Activated CD4-positive, alpha-beta T cell treated with anti-CD3 and anti-CD28 coated beads, Interleukin-2, amount 50 U/mL, for 16 hours (primary cell): ENCODE measurements around the gene EVC.

Experiments
- DNase-seq: peaks from one replicate; pipeline ENCODE4 v3.0.0-alpha.2; 2020

EVC gene

GRCh38 chr4:5757536-5757935, 46.5 kb downstream of the EVC start:
- DNase-seq, result no peak

DNA sequence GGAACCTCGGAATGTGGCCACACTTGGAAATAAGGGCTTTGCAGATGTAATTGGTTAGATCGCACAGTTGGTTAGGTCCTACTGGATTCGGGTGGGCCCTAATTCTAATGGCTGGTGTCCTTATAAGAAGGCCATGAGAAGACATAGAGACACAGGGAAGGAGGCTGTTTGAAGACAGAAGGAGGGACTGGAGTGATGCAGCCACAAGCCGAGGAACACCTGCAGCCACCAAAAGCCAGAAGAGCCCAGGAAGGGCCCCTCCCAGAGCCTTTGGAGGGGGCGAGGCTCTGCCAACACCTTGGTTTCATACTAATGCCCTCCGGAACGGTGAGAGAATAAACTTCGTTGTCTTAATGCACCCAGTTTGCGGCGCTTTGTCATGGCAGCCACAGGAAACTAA, 47.0 kb downstream of the EVC start:
- no peak for DNase-seq

- peak; percentile 85 for DNase-seq
These were observed 47.7 kb downstream of the EVC start for GRCh38 chr4:5758741-5759140.

DNA sequence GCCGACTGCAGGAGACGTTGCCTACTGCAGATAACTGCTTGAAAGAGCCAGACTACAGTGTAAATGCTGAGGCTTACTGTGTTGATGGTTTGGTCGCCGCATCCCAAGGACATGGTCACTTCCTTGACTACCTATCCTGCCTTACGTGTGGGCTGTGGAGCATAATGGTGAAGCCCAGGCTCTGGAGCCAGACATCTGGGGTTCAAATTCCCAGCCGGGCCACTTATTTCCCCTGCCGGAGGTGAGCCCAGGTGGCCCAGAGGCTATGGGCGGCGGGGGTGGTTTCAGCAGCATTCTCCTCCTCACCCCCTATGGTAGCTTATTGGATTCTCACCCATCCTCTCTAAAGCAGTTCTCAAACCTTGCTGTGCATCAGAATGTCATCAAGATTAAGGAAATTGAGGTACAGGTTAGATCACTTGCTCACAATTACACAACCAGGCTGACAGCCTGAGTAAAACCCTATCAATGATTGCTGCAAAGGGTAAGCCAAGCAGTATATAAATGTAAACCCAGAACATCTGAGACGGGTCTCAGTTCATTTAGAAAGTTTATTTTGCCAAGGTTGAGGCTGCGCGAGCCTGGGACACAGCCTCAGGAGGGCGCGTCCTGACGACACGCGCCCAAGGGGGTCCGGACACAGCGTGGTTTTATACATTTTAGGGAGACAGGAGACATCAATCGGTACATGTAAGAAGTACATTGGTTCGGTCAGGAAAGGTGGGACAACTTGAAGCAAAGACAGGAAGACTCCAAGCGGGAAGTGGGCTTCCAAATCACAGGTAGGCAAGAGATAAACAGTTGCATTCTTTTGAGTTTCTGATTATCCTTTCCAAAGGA, 48.5 kb downstream of the EVC start:
- no peak for DNase-seq

GRCh38 chr4:5760246-5760645, 49.2 kb downstream of the EVC start:
- no peak for DNase-seq

DNA sequence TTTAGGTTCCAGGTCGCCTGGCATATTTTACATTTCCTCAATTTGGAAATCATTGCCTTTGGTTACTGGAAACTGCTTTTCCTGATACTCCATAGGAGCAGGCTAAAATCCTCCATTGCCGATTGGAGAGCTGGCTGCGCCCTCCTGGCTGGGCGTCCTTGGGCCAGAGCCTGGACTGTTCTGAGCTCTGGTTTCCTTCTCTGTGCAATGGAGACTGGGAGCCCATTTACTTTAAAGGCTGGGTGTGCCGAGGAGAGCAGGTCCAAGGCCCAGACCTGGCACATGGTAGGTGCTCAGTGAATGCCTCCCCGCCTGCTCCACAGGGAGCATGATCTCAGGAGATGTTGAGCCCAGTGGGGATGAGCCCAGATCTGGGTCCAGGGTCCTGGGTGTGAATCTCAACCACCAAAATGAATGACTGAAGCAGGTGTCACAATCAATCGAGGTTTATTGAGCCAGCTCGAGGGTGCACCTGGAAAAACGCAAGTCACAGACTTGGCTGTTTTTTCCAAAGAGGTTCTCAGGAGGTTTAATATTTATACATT, 50.0 kb downstream of the EVC start:
- DNase-seq, result no peak

DNA sequence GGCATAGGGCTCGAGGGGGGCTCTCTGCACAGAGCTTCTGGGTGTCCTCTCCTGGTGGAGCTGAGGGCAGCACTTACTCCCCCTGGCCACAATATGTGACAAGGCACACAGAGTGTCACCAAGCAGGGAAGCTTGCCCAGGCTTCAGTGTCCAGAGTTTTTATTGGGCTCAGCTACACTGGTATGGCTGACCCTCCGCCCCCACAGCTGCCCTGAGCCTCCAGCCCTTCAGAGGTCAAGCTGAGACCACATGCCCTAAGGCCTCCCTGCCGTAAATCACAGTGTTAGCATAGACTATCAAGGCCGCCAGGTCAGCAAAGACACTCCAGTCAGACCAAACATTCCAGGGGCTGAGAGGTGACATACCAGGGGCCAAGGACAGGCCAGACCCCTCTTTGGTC, 59.0 kb downstream of the EVC start:
- no peak for DNase-seq

GRCh38 chr4:5772528-5773270, 61.7 kb downstream of the EVC start:
- no peak for DNase-seq

DNA sequence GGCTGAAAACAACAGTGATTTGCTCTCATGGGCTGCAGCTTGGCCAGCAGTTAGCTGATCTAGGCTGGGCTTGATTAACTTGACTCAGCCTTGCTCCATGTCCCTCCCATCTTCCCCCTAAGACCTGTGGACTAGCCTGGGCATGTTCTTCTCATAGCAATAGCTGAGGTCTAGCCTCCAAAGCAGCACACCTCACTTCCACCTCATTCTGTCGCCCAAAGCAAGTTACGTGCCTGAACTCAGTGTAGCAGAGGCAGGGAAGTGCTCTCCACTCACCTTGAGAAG, 62.2 kb downstream of the EVC start:
- no peak for DNase-seq

- no peak for DNase-seq
These were observed 63.5 kb downstream of the EVC start for GRCh38 chr4:5774416-5775036.

GRCh38 chr4:5776510-5776909, 65.5 kb downstream of the EVC start:
- no peak for DNase-seq

DNA sequence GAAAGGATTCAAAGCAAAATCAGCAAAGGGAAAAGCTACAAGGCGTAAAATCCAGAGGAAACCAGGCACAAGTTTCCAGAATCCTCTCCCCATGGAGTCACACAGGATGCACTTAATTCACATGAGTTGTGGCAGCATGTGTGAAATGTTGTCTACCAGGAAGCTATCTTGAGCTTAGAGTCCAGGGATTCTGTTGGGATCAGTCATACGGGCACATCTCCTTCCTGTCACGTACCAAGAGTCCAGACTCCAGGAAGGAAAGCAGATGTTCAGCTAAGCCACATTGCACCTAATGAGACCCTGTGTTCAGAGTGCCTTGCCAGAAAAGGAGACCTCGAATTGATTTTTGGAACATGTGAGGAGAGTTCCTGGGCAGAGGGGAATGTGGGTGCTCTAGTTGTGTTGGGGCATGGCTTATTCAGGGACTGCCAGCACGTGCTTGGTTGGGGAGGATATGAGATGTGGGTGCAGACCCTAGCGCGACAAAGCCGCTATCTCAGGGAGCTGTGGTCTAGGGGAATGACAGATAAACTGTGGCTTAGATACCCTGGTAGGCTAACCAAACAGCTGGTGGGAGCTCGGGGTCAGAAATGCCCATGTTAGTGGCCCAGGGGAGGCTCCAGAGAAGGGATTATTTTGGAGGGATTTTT, 70.0 kb downstream of the EVC start:
- no peak for DNase-seq

DNA sequence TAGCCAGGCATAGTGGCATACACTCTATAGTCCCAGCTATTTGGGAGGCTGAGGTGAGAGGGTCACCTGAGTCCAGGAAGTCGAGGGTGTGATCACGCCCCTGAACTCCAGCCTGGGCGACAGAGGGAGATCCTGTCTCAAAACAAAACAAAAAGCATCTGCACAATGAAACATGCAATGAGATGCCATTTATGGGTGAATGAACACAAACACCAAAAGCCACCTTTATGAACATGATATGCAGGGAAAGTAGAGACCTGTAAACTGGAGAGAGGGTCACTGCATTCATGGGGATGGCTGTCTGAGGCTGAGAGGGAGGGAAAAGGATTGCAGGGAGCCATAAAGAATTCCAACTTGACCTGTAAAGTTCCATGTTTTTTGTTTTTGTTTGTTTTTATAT, 70.7 kb downstream of the EVC start:
- no peak for DNase-seq

GRCh38 chr4:5782829-5783476, 72.0 kb downstream of the EVC start:
- no peak for DNase-seq

DNA sequence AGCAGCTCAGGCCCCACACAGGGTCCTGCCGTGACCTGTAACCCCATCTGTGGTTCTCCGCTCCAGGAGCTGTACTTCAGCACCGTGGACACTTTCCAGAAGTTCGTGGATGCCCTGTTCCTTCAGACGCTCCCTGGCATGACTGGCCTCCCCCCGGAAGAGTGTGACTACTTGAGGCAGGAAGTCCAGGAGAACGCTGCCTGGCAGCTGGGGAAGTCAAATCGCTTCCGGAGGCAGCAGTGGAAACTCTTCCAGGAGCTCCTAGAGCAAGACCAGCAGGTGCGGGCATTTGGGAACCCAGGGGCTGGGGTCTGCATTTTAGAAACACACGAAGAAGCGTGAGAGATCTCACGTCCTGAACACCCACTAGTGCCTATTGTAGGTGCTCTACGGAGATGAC, 72.5 kb downstream of the EVC start:
- no peak for DNase-seq

DNA sequence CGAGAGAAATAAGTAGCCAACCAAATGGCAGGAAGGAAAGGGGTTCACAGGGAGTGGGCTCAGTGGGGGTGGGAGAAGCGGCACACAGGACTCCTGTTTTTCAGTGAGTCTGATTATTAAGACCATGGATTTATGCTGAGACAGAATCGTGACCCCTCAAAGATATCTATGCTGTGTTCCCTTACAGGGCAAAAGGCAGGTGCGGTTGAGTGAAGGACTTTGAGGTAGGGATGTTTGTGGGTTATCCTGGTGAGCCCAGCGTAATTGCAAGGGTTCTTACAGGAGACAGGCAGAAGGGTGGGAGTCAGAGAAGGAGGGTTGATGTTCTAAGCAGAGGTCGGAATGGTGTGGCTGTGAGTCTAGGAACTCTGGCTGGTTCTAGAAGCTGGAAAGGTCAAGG, 73.0 kb downstream of the EVC start:
- no peak for DNase-seq

DNA sequence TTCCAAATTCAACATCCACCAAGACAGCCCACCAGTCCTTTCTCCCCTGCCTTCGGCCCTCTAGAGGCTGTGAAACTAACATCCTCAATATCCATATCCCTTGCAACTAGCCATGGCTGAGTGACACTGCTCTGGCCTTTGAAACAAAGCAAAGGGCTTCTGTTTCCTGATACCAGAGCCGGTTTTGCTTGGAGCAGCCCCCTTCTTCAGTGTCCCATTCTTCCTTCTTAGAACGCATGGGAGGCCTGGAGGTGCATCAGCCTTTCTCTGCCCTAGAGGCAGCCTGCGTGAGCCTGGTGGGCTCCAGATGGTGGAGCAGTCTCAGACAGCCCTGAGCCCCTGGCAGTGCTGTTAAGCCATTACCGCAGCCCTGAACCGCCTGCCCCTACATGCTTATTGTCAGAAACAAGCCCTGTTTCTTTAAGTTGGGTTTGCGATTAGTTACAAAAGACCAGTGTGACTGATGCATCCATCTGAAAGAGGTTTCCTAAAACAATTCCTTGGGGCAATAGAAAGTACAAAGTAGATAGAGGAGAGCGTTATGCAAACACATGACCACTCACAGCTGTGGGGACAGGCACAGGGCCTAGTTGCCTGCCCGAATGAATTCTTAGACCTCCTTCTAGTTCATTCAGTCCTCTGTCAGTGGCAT, 74.1 kb downstream of the EVC start:
- no peak for DNase-seq

- DNase-seq, result no peak
These were observed 75.0 kb downstream of the EVC start for GRCh38 chr4:5785806-5786680.

DNA sequence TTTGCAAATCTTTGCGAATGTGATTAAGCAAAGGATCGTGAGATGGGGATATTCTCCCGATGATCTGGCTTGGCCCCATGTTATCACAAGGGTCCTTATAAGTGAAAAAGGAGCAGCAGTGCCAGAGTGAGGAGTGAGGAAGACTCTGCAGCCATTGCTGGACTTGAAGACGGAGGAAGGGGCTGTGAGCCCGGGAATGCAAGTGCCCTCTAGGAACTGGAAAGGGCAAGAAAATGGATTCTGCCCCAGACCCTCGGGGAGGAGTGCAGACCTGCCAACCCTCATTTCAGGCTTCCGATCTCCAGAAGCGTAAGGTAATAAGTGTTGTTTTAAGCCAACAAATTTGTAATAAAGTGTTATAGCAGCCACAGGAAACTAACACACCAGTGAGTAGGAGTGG, 76.3 kb downstream of the EVC start:
- no peak for DNase-seq

- DNase-seq, result no peak
These were observed 77.1 kb downstream of the EVC start for GRCh38 chr4:5788144-5788543.

GRCh38 chr4:5789141-5789540, 78.1 kb downstream of the EVC start:
- no peak for DNase-seq

DNA sequence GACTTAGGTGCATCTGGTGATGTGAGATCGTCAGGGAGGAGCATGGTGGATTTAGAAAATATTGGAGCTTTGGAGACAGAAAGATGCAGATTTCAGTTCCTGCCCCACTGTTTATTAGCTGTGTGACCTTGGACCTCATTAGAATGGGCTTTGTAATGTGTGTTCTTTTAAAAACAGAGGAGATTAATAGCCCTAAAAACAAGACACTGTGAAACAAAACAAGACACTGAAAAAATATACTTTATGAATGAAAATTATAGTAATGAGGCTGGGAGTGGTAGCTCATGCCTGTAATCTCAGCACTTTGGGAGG, 79.5 kb downstream of the EVC start:
- no peak for DNase-seq
